ENCODE measurements around the gene FAM53B. TPM values are rescaled to one million over a fixed set of nuclear protein-coding genes. Genes with fewer than 3 reads are reported as not detected.
A peak's percentile ranks its signal among the peaks of the same experiment; 100 is the strongest.

Gene FAM53B
- total and polyA plus RNA-seq, 8 donors: 12.8 to 34.6 (median 23.0) TPM

- peak; percentile 76 for ATAC-seq
- DNase-seq: peak; percentile 71 to 87 (median 84)
- Histone ChIP-seq H3K36me3 (no peaks in the 10 kb centered on the region), H3K4me1 (peaks cover 71 to 92% of the 10 kb centered on the region in 2 donors), H3K27me3 (no peaks in the 10 kb centered on the region), H3K9me3 (no peaks in the 10 kb centered on the region), H3K4me3 (no peak overlapping the region), H3K27ac (peak overlapping the region; percentile 61 to 65)
- TF ChIP-seq, protein P1, sequence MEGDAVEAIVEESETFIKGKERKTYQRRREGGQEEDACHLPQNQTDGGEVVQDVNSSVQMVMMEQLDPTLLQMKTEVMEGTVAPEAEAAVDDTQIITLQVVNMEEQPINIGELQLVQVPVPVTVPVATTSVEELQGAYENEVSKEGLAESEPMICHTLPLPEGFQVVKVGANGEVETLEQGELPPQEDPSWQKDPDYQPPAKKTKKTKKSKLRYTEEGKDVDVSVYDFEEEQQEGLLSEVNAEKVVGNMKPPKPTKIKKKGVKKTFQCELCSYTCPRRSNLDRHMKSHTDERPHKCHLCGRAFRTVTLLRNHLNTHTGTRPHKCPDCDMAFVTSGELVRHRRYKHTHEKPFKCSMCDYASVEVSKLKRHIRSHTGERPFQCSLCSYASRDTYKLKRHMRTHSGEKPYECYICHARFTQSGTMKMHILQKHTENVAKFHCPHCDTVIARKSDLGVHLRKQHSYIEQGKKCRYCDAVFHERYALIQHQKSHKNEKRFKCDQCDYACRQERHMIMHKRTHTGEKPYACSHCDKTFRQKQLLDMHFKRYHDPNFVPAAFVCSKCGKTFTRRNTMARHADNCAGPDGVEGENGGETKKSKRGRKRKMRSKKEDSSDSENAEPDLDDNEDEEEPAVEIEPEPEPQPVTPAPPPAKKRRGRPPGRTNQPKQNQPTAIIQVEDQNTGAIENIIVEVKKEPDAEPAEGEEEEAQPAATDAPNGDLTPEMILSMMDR (IDR thresholded peaks at IDR 0.05): no peak
- intact Hi-C loops (cut with DNase I): no loop called here
Measured at GRCh38 chr10:124736491-124737136, 7.6 kb downstream of the FAM53B start.

DNA sequence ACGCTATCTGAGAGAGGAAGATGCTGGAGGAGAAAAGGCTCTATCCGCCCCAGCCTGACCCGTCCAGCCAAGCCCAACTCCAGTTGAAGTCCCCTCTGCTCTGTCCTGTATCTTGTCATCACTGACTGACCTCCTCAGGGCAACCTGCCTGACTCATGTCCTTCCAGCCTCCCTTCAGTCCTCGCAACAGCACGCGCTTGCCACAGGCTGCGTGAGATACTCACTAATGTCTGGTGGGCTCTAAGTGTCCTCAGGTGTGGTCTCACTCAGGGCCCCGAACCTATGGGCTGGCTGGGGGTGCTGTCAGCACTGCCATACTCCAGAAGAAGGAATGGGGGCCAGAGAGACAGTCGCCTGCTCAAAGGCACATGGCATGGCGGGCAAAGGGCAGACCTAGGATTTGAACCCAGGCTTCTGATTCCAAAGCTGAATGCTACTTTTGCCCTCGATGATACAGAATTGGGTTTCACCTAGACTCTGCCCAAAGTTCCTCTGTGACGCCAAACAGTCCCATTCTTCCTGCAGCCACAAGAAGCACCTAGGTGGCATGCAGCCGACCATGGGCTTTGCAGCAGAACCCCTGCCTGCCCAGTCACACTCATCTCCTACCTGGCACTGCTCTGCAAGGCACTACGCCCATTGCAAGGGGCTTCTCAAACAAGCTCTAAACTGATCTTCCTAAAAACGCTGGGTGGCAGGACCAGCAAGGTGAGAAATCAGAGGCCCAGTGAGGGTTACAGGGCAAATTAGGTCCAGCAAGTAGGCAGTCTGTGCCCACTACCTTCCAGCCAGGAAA, 8.5 kb downstream of the FAM53B start:
- ATAC-seq: no peak
- H3K4me3 ChIP-seq: no peak overlapping the region
- H3K27ac ChIP-seq: peak overlapping the region; percentile 61 to 65
- intact Hi-C loops (cut with DNase I): no loop called here
- no peaks in the 10 kb centered on the region for H3K27me3 ChIP-seq
- H3K4me1 ChIP-seq: peaks cover 61 to 88% of the 10 kb centered on the region in 2 donors
- H3K9me3 ChIP-seq: no peaks in the 10 kb centered on the region
- DNase-seq: no peak
- TF ChIP-seq, protein P1 (IDR thresholded peaks at IDR 0.05): no peak
- H3K36me3 ChIP-seq: no peaks in the 10 kb centered on the region

DNA sequence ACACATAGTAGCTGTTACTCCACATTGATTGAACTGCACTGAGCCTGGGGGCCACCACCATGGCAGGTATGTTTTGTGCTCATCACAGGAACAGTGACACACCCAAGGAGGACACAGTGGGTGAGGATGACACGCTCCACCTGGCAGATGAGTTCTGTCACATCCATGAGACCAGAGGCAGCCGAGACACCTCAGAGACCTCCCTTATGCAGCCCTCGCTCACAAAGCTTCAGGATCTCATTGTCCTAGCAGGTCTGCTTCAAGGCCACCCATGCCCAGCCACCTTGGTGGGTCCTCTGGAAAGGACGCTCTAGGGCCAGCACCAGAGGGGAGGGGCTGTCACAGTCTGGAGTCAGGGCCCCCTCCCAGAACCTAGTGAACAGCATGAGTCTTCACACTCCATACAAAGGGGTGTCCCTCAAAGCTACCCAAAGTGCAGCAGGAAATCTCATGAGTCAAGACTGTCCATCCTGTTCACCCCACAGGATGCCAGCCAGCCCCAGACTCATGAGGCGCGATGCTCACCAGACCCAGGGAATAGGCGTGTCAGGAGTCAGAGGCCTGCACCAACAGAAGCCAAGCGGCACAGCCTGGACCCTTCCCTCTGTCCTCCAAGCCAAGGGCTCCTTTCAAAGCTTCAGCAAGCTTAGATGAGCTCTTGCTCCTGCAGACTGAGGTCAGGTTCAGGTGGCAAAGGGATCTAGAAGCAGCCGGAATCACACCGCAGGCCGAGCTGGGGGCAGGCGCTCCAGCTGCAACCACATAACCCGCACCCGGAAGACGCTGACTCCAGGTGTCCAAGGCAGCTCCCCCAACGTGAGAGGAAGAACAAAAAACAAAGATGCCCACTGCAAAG, 9.6 kb downstream of the FAM53B start:
- Histone ChIP-seq H3K9me3 (no peaks in the 10 kb centered on the region), H3K4me1 (peaks cover 50 to 88% of the 10 kb centered on the region in 2 donors), H3K27me3 (no peaks in the 10 kb centered on the region), H3K27ac (peak overlapping the region in 1 of 2 donors; percentile 71), H3K36me3 (no peaks in the 10 kb centered on the region), H3K4me3 (no peak overlapping the region)
- no peak for ATAC-seq
- no peak for DNase-seq
- TF ChIP-seq, protein P1 (IDR thresholded peaks at IDR 0.05): no peak
- intact Hi-C loops (cut with DNase I): no loop called here

GRCh38 chr10:124733571-124734245, 10.5 kb downstream of the FAM53B start:
- ATAC-seq (no peak), DNase-seq (no peak)
- Histone ChIP-seq H3K36me3 (no peaks in the 10 kb centered on the region), H3K4me1 (peaks cover 47 to 88% of the 10 kb centered on the region in 2 donors), H3K9me3 (no peaks in the 10 kb centered on the region), H3K27me3 (no peaks in the 10 kb centered on the region), H3K27ac (peak overlapping the region; percentile 71), H3K4me3 (no peak overlapping the region)
- intact Hi-C loops (cut with DNase I): no loop called here
- TF ChIP-seq, protein P1 (IDR thresholded peaks at IDR 0.05): no peak
